HG03139 (cell line): ENCODE data around the gene ARRB2.

Experiments
- ATAC-seq: cut with Tn5 transposase; IDR thresholded peaks from one replicate; pipeline ENCODE4 v1.9.1; 2021; ENCODE audit not compliant: unreplicated experiment

Gene ARRB2

DNA sequence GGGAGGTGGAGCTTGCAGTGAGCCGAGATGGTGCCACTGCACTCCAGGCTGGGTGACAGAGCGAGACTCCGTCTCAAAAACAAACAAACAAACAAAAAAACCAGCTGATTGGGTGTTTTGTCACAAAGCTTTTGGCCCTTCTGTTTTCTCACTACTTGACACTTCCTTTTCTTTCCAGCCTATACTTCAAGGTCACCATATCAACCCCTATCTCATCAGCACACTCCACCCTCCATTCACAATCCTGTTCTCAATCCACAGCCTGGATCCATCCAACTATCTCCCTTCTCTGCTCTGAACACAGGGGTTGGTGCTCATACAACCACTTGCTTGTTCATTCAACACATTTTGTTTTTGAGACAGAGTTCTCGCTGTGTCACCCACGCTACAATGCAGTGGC, 14.2 kb downstream of the ARRB2 start:
- ATAC-seq = no peak

DNA sequence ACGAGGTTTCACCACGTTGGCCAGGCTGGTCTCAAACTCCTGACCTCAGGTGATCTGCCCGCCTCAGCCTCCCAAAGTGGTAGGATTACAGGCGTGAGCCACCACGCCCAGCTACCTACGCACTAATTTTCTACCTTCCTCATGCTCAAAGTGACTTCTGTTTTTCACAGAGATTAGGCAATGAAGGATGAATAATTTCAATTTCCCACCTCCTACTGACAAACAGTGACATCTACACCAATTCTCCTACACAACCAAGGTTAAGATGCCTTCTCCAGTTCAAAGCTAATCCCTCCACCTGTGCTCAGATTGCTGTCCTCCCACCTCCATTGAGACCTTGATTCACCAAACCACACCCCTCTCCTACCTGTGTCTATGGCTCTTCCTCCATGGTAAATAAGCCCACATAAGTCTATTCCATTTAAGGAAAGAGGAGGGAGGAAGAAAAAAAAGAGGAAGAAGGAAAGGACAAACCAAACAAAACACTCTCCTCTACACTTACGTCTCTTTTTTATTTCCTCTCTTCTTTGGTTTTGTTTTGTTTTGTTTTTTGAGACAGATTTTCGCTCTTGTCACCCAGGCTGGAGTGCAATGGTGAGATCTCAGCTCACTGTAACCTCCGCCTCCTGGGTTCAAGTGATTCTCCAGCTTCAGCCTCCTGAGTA, 15.3 kb downstream of the ARRB2 start:
- no peak for ATAC-seq

DNA sequence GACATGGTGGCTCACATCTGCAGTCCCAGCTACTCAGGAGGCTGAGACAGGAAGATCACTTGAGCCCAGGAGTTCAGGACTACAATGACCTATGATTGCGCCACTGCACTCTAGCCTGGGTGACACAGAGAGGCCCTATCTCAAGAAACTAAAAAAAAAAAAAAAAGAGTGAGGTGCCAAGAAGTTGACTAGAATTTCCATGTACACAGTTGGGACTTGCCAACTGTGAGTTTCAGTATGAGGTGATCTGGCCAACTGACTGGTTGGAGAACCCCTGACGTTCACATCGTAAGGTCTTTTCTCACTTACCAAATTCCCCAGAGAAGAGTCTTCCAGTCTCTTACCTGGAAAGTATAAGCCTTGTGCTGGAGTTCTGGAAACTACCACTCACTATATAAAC, 17.7 kb downstream of the ARRB2 start:
- ATAC-seq = no peak

DNA sequence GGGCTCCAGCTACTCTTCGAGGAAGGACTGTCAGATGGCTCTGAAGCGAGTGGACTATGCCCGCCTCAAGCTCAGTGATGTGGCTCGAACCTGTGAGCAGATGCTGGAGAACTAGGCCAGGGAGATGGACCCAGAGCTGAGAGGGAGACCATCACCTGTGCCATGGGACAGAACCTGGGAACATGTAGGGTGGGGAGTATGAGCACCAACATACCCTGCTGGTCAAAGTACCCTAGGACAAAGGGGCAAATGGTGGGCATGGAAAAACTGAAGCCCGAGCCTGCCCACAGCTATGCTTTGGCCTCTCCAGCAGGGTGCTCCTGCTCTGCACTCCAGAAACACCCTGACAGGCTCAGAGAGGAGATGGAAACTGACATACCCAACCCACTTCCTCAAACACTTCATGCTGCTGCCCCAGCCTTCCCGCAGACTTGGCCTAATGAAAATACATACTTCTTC, 22.7 kb downstream of the ARRB2 start:
- ATAC-seq = no peak

DNA sequence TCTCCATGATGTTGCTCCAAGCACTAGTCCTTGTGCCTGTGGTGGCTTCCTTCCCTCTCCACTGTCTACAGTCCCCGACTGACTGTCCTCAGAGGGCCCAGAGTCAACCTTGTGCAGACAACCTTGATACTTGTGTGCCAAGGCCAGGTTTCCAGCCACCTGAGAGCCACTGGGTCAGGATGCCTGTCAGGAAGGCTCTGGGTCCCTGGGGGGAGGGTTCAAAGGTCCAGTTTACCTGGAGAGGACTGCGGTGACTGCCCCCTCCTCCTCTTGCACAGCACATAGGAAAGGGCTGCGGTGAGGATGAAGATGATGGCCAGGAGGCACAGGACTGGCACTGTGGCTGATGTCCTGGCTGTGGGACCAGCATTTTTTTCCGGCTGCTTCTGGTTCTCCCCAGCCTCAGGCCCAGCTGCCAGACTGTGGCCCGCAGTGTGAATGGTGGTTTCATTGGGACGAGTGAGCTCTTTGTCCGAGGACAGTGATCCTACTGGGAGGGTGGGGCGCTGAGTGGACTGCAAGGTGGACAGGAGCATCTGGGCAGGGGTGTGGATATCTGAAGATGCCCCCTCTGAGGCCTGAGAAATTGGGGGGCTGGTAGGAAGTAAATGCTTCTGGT, 24.5 kb downstream of the ARRB2 start:
- no peak for ATAC-seq

DNA sequence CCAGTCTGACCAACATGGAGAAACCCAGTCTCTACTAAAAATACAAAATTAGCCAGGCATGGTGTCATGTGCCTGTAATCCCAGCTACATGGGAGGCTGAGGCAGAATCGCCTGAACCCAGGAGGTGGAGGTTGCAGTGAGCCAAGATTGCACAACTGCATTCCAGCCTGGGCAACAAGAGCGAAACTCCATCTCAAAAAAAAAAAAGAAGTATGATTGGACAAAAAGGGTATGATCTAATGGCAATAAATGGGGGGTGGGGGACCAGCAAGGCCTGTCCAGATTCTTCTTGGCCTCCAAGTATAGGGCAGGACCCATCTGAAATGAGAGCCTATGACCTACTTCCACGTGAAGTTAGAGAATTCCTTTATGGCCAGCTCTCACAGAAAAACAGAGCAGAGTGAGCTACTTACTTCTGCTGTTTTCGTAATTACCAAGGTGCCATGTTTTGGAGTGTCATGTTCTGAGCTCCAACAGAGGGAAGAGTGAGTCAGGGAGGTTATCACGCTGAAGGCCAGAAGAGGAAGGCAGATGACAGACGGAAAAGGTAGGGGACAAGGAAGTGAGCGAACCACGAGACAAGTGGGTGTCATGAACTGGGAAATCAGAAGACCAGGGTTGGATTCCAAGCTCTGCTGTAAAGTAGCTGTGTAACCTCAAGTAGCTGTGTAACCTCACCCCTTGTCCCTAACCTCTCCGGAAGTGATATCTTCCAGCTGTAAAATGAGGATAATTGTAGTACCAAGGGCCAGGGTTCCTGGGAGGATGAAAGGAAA, 25.6 kb downstream of the ARRB2 start:
- no peak for ATAC-seq

DNA sequence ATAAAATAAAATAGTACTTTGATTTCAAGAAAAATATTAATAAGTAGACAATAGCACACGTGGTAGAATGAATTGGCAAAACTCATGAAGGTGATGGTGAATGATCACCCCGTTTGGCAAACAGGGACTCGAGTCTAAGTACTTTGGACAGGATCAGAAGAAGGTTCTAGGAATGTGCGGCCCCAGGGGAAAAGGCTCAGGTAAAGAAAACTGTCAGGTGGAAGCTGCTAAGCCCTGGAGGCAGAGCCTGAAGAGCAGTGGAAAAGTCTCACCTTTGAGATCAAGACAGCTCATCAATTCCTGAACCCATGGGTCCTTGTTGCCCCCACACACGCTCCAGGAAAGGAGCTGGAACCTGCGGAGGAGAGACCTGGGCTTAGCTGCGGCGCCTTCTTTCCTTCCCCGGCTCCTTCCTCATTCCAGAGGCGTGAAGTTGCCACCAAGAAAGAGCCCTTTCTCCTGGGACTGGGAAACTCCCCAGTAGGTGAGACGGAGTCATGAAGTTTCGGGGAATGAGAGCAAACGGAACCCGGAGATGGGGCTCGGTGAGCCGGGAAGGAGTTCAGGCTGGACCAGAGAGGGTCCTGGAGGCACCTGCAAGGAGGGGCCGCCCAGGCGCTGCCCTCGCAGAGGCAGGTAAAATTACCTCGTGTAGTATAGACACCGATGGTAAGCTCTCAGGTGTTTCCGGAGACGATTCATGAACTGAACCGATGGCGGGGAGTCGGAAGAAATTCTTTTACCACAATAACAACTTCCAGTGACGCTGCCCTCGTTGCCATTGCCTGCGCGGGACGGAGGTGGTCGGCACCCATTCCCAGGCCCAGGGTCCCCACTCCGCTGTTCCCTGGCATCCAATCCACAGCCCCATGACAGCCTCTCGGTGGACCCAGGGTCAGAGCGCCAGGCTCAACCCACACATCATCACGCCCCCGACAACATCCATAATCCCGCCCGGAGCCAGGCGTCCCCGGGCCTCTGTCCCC, 28.0 kb downstream of the ARRB2 start:
- ATAC-seq = no peak

DNA sequence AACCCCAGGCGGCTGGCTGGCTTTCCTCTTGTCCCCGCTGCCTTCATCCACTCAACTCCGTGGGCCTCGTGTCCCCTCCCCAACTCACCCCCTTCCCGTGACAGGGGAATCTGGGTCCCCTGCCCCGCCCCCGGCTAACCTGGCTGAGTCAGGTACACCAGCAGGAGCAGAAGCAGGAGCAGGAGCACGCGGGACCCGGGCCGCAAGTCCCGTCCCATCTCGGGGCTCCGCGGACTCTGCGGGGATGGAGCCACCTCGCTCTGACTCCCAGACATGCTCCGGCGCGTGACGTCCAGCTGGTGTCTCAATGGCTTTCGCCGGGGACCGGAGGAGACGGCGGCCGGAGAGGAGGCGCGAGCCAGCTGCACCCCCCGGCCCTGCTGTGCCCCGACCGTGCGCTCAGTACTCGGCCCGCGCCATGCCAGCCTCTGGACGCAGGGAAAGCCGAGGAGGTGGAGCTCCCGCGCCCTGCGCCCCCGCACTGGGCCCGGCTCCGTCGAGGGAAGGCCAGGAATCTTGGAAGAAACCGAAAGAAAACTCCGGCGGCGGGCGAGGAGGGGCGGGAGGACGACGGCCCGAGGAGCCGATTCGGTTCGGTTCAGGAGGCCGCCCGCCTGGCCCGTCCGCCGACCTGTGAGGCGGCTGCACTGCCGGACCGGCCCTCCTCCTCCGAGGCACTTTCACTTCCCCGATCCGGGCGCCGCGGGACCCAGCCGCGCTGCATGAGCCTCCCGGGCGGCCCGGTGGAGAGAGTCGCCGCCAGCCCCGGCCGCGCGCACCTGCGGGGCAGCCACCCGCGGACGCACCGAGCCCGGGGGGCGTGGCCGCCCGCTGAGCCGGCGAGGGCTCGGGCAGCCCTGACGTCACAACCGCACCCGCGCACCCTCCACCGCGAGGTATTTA, 28.9 kb downstream of the ARRB2 start, which contains the start of the genes CXCL16 and ZMYND15:
CXCL16 (minus strand) TSS at position 807 of the 903 bp plus-strand sequence; CDS start at position 218, 589 bp downstream.
ZMYND15 (plus strand) TSS at position 712 of the 903 bp plus-strand sequence. CDS start 716 bp downstream, outside the sequence.
- ATAC-seq = no peak

DNA sequence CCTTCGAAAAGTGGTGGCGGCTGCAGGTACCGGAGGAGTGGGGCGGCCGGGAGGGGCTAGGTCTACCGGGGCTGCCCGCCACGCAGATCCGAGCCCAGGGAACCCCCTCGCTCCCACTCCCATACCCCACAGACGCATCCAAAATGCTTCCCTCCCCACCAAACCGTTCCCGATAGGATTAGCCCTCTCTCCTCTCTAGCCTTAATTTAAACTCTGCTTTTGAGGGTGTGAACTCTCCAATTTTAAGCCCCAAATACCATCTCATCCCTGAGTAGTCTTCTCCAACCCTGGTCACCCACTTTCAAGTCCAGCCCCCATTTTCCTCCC, 29.6 kb downstream of the ARRB2 start:
- ATAC-seq = no peak

DNA sequence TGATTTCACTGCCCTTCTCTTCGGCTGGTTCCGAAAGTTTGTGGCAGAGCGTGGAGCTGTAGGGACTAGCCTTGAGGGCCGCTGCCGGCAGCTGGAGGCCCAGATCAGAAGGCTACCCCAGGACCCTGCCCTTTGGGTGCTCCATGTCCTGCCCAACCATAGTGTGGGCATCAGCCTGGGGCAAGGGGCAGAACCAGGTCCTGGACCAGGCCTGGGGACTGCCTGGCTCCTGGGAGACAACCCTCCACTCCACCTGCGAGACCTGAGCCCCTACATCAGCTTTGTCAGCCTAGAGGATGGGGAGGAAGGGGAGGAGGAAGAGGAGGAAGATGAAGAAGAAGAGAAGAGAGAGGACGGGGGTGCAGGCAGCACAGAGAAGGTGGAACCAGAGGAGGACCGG, 30.2 kb downstream of the ARRB2 start:
- ATAC-seq = no peak

DNA sequence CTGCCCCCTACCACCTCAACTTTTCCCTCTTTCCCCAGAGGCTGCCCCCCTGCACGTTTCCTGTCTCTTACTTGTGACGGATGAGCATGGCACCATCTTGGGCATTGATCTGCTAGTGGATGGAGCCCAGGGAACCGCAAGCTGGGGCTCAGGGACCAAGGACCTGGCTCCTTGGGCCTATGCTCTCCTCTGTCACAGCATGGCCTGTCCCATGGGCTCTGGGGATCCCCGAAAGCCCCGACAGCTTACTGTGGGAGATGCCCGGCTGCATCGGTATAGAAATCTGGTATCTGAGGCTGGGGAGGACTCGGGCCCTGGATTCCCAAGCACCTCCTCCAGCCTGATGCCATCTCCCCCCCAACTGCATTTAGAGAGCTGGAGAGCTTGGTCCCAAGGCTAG, 31.1 kb downstream of the ARRB2 start:
- ATAC-seq = no peak

DNA sequence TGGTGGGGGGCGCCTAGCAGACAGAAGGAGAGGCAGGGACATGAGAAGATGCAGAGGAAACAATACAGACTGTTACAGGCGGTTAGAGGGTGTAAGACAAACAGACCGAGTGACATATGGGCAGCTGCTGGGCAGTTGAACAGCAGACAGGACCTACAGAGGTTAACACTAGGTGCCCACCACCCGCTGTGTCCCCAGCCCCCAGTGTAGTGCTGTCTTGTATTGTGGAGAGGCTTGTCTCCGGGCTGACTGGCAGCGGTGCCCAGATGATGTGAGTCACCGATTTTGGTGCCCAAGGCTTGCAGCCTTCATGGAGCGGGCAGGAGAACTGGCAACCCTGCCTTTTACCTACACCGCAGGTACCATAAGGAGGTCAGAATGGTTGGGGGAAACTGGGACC, 31.7 kb downstream of the ARRB2 start:
- no peak for ATAC-seq

DNA sequence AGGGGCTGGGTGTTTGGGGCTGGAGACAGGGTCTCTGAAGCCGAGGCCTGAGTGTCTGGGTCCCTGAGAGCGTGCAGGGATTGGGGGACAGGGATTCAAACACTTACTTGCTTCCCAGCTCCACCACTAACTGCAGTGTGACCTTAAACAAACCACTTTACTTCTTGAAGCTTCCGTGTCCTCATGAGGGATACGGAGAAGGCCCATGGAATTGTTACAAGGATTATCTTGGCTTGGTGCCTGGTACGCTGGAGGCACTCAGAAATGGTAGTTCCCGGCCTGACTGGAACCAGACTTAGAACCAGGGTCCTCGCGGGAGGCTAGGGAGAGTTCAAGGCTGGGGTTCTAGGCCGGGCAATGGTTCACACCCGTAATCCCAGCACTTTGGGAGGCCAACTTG, 32.2 kb downstream of the ARRB2 start:
- no peak for ATAC-seq

DNA sequence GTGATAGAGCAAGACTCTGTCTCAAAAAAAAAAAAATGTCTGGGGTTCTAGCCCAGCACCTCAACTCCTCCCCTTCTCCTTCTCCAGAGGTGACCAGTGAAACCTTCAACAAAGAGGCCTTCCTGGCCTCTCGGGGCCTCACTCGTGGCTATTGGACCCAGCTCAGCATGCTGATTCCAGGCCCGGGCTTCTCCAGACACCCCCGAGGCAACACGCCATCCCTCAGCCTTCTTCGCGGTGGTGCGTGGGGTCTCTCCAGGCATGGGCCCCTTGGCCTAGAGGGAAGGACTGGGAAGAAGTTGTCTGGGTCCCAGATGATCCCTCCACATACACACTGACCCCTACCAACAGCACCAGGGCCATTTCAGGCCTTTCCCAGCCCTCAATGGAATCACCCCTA, 32.8 kb downstream of the ARRB2 start:
- no peak for ATAC-seq

DNA sequence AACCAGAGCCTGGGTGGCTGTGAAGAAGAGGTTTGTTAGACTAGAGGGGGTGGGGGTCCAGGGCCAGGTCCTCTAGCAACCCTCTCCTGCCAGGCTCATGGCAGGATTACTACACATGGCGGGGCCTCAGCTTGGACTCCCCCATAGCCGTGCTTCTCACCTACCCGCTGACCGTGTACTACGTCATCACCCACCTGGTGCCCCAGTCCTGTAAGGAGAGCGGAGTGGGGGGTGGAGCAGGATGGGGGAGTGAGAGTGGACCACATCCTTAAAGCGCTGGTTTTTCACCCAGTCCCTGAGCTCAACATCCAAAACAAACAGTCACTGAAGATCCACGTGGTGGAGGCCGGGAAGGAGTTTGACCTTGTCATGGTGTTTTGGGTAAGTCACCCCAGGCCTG, 33.5 kb downstream of the ARRB2 start:
- no peak for ATAC-seq

DNA sequence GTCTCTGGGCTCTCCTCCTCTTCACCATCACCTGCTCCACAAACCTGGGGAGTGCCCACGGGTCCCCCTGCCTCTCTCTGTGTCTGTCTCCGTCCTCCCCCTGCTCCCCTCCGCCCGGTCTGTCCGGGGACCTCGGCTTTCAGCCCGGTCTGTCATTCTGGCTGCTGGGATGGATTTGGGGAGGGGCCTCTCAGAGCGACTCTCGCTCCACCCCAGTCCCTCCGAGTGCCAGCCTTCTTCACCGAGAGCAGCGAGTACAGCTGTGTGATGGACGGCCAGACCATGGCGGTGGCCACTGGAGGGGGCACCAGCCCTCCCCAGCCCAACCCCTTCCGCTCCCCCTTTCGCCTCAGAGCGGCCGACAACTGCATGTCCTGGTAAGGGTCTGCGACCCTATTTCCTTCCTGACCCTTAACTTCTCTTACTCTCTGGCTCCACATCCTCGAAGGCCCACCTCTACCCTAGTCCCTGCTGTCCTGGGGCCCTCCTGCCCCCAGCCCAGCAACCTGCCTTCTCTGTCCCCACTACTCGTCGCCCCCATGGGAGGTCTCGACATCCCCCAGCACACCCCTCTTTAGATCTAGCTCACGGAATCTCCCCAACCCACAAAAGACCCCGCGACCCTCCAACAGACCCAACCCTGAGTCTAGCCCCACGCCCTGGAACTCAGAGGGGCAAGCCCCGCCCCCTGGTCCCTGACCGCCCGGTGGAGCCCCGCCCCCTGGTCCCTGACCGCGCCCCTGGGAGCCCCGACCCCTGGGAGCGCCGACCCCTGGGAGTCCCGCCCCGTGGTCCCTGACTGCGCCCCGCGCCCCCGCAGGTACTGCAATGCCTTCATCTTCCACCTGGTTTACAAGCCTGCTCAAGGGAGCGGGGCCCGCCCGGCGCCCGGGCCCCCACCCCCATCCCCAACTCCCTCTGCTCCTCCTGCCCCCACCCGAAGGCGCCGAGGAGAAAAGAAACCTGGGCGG, 34.9 kb downstream of the ARRB2 start:
- no peak for ATAC-seq

DNA sequence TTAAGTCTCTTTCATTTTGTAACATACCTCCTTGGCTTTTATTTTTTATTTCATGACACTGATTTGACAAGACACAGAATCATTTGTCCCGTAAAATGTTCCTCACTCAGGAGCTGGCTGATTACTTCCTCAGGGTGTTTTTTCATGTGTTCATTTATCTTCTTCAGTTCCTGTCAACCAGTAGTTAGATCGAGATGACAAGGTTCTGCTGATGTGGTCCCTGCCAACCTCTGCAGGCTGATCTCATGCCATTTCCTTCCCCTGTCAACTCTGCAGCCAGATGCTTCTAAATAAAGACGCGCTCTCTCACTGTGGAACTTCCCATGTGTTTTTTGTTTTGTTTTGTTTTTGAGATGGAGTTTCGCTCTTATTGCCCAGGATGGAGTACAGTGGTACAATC, 37.4 kb downstream of the ARRB2 start:
- no peak for ATAC-seq

DNA sequence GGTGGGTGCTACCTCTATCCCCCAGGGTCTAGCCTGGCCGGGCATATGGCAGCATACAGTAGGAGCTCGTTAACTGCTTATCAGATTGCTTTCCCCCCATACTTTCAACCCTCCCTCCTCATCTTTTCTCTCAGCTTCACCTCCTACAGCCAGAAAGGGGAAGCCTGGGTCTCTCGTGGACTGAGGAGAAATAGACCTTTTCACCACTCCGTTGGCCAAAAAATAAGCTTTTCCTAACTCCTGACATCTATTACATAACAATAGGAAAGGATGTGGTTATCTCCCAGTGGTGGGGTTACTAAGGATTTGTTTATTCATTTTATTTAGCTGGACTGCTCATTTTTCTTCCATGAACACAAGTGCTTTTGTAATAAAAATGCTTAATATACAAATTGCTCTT, 38.3 kb downstream of the ARRB2 start:
- ATAC-seq = no peak

DNA sequence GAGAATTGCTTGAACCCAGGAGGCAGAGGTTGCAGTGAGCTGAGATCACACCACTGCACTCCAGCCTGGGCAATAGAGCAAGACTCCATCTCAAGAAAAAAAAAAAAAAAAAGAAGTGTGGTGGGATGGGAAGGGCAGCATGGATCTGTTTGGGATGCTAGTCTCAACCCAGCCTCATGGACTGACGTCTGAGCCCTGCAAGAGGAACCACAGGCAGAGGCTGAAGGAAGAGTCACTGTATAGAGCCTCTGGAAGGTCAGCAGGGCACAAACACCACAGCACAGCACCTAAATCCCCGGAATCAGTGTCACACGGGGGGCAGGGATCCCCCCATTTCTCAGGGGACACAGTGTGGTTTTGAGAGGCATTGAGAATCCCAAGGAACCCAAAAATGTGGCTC, 40.2 kb downstream of the ARRB2 start:
- no peak for ATAC-seq
